Mesothelial cell of epicardium (in vitro differentiated cells): ENCODE data around the gene CLDN12. TPM values are rescaled to one million over a fixed set of nuclear protein-coding genes. Genes with fewer than 3 reads are reported as not detected.

ENCODE experiments used
- DNase-seq, 2 experiments: peaks; one replicate each; pipeline ENCODE4 v3.0.0; 2021; ENCODE audit warnings: low spot score in 2 of 2; ENCODE audit not compliant: unreplicated experiment in 2 of 2
- H3K27ac Mint-ChIP-seq: 2 replicates; pipeline ENCODE4 v1.8.0; 2021; ENCODE audit warnings: mixed read lengths
- H3K27me3 Mint-ChIP-seq: 2 replicates; pipeline ENCODE4 v1.8.0; 2021; ENCODE audit warnings: low read depth, mixed read lengths
- H3K36me3 Mint-ChIP-seq: 2 replicates; pipeline ENCODE4 v1.8.0; 2021; ENCODE audit warnings: mixed read lengths
- H3K4me1 Mint-ChIP-seq: 2 replicates; pipeline ENCODE4 v1.8.0; 2021; ENCODE audit warnings: mixed read lengths
- H3K4me3 Mint-ChIP-seq: 2 replicates; pipeline ENCODE4 v1.8.0; 2021; ENCODE audit warnings: mild to moderate bottlenecking, moderate library complexity, mixed read lengths
- H3K9me3 Mint-ChIP-seq: 2 replicates; pipeline ENCODE4 v1.8.0; 2021; ENCODE audit warnings: mixed read lengths
- total RNA-seq: library from RNA; stranded (reverse); gene quantifications from 3 replicates; pipeline ENCODE4 v1.2.1, GENCODE V29; 2021
- TF ChIP-seq, protein P1 (sequence below): fragments of 200-600 bp; sonication (generic); IDR thresholded peaks from one replicate; pipeline ENCODE4 v1.5.0; 2021; ENCODE audit warnings: antibody characterized with exemption; ENCODE audit not compliant: unreplicated experiment

The CLDN12 gene
- total RNA-seq, 1 donor from 2014 or later = 33.1 TPM

DNA sequence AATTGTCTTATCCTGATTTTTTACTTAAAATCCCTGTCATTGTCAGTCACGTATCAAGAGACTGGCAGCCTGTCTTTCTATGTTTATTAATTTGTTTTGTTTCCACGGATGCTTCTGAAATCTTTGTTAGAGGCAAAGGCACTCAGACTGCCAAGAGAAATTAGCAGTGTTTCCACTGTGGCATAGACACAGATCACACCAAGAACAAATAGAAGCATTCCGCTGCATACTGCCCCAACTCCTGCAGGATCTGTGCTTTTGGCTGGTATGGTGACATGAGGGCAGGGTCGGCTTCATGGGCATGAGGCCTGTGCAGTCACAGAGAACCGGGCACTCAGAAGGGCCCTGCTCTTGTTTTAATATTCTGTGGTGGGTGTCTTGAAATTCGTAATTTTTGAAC lies 18.4 kb downstream of the CLDN12 start:
- TF ChIP-seq, protein P1, sequence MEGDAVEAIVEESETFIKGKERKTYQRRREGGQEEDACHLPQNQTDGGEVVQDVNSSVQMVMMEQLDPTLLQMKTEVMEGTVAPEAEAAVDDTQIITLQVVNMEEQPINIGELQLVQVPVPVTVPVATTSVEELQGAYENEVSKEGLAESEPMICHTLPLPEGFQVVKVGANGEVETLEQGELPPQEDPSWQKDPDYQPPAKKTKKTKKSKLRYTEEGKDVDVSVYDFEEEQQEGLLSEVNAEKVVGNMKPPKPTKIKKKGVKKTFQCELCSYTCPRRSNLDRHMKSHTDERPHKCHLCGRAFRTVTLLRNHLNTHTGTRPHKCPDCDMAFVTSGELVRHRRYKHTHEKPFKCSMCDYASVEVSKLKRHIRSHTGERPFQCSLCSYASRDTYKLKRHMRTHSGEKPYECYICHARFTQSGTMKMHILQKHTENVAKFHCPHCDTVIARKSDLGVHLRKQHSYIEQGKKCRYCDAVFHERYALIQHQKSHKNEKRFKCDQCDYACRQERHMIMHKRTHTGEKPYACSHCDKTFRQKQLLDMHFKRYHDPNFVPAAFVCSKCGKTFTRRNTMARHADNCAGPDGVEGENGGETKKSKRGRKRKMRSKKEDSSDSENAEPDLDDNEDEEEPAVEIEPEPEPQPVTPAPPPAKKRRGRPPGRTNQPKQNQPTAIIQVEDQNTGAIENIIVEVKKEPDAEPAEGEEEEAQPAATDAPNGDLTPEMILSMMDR = no peak
- H3K27ac Mint-ChIP-seq = no peak overlapping the region
- no peak for DNase-seq
- no peaks in the 10 kb centered on the region for H3K9me3 Mint-ChIP-seq
- no peaks in the 10 kb centered on the region for H3K27me3 Mint-ChIP-seq
- no peaks in the 10 kb centered on the region for H3K4me1 Mint-ChIP-seq
- no peak overlapping the region for H3K4me3 Mint-ChIP-seq
- no peaks in the 10 kb centered on the region for H3K36me3 Mint-ChIP-seq

DNA sequence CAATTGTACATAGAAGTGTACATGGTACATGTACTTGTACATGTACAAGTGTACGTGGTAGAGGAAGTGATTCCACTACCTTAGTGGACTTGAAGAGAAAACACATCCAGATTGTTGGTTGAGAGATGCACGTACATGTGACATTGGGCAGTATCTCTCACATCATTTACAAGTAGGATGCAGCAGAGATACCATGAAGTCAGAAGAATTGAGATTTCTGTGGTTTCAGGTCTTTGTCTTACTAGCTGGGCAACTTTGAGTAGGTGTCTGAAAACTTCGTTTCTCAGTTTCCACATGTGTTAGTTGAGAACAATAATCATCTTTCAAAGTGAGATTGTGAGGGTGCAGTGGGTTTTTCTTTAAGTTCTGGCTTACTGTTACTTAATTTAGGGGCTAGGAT lies 21.5 kb downstream of the CLDN12 start:
- DNase-seq = no peak
- H3K4me3 Mint-ChIP-seq = no peak overlapping the region
- H3K27ac Mint-ChIP-seq = no peak overlapping the region
- H3K27me3 Mint-ChIP-seq = no peaks in the 10 kb centered on the region
- no peaks in the 10 kb centered on the region for H3K9me3 Mint-ChIP-seq
- H3K36me3 Mint-ChIP-seq = no peaks in the 10 kb centered on the region
- no peaks in the 10 kb centered on the region for H3K4me1 Mint-ChIP-seq
- TF ChIP-seq, protein P1 = no peak

DNA sequence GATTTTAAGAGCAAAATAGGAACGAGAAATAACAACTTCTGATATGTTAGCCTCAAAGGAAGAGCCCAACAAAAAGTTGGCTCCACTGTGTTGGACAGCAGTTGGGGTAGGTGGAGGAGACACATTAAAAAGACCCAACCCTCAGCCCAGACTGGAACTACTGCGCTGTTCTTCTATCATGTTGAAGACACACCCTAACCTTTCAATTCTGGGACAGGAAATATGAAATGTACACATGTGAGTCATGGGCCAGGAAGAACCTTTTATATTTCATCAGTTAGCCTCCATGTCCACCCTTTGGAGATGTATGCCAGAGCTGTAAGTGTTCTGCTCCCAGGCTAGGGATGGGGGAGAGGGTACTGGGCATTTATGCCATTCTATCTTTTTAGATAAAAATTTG lies 22.1 kb downstream of the CLDN12 start:
- Mint-ChIP-seq H3K4me3 (no peak overlapping the region), H3K27me3 (no peaks in the 10 kb centered on the region), H3K27ac (no peak overlapping the region), H3K4me1 (peaks cover 2% of the 10 kb centered on the region), H3K36me3 (no peaks in the 10 kb centered on the region), H3K9me3 (no peaks in the 10 kb centered on the region)
- TF ChIP-seq, protein P1 = no peak
- no peak for DNase-seq

DNA sequence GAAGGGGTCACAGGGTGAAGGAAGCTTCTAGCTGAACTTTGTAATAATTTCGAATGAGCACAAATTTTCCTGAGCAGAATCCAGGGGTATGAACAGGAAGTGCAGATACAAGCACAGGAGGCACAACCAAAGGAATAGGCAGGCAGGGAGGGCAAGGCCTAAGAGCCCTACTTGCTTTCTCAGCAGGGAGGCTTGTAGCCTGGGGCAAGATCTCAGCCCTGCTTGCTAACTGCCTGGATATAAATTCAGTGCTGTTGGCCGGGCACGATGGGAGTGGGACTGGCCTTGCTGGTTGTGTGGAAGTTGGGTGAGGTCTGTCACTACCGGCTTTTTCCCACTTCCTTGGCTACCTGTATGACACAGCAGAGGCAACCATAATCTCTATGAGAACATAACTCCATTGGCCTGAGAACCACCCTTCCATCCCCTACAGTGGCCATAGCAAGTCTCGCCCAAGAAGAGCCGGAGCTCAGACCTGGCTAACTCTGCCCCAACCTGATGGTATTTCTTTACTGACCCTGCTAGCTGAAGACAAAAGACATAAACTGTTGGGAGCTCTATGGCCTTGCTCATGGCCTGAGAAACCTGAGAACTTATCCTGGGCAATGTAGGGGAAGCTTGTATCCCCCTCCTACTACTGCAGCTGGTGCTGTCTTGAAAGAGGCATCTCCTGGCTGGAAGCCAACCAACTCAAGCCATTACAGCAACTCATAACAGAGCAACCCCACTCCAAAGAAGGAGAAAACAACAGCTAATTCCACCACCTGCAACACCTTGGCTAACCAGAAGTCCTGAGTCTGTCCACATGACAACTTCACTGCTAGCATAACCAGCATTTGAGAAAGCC lies 27.6 kb downstream of the CLDN12 start:
- Mint-ChIP-seq H3K4me3 (no peak overlapping the region), H3K4me1 (peaks cover 12% of the 10 kb centered on the region), H3K9me3 (peaks cover 19% of the 10 kb centered on the region), H3K36me3 (no peaks in the 10 kb centered on the region), H3K27ac (no peak overlapping the region), H3K27me3 (peaks cover 4% of the 10 kb centered on the region)
- DNase-seq = no peak
- TF ChIP-seq, protein P1 = no peak

DNA sequence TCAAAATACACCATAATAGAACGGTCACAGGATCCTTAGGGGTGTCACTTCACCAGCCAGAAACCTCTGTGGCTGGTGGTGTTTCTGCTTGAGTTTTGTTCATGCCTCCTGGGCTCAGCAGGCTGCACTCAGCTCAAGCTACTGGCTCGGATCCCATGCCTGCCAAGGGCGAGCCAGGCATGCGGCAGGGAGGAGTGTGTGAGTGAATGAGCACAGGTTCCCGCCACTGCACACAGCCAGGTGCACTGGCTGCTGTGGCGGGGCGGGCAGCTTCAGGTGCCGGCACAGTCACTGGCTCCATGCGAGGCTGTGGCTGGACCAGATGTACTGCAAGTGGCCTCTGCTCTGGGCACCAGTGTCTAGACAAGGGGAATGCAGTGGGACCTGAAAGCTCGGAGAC lies 29.5 kb downstream of the CLDN12 start:
- Mint-ChIP-seq H3K4me3 (no peak overlapping the region), H3K27ac (no peak overlapping the region), H3K27me3 (peaks cover 4% of the 10 kb centered on the region), H3K4me1 (peaks cover 12% of the 10 kb centered on the region), H3K9me3 (peaks cover 35% of the 10 kb centered on the region), H3K36me3 (no peaks in the 10 kb centered on the region)
- DNase-seq = no peak
- TF ChIP-seq, protein P1 = no peak
